Effector memory CD8-positive, alpha-beta T cell (primary cell): ENCODE results near the gene UVRAG.
A peak's percentile ranks its signal among the peaks of the same experiment; 100 is the strongest.
"Not testable (repeated sequence)": the region's sequence is repeated elsewhere in the genome, so short reads cannot be mapped to it uniquely, and the experiment has no call there.

ENCODE experiments used
- ATAC-seq: fragments of 150-1000 bp; cut with Tn5 transposase; replicated peaks from 2 replicates; pipeline ENCODE4 v1.10.0; 2021; ENCODE audit warnings: mild to moderate bottlenecking, moderate library complexity
- DNase-seq, 3 experiments: peaks; one replicate each; pipeline ENCODE4 v3.0.0; 2021
- H3K27ac Mint-ChIP-seq, 2 donors: one replicate each; pipeline ENCODE4 v1.8.0; 2022; ENCODE audit warnings: mild to moderate bottlenecking in 2 of 2, mixed read lengths in 2 of 2, moderate library complexity in 2 of 2
- H3K27me3 Mint-ChIP-seq, 2 donors: one replicate each; pipeline ENCODE4 v1.8.0; 2022; ENCODE audit warnings: mixed read lengths in 2 of 2
- H3K36me3 Mint-ChIP-seq: one replicate; pipeline ENCODE4 v1.8.0; 2022; ENCODE audit warnings: mild to moderate bottlenecking, moderate library complexity, mixed read lengths; ENCODE audit not compliant: insufficient read depth
- H3K4me1 Mint-ChIP-seq, 2 donors: one replicate each; pipeline ENCODE4 v1.8.0; 2022; ENCODE audit warnings: low read depth in 2 of 2, mixed read lengths in 2 of 2
- H3K4me3 Mint-ChIP-seq, 2 donors: one replicate each; pipeline ENCODE4 v1.8.0; 2022; ENCODE audit warnings: mild to moderate bottlenecking in 2 of 2, mixed read lengths in 2 of 2, moderate library complexity in 2 of 2
- H3K9me3 Mint-ChIP-seq, 2 donors: one replicate each; pipeline ENCODE4 v1.8.0; 2022; ENCODE audit warnings: mixed read lengths in 2 of 2

UVRAG gene

DNA sequence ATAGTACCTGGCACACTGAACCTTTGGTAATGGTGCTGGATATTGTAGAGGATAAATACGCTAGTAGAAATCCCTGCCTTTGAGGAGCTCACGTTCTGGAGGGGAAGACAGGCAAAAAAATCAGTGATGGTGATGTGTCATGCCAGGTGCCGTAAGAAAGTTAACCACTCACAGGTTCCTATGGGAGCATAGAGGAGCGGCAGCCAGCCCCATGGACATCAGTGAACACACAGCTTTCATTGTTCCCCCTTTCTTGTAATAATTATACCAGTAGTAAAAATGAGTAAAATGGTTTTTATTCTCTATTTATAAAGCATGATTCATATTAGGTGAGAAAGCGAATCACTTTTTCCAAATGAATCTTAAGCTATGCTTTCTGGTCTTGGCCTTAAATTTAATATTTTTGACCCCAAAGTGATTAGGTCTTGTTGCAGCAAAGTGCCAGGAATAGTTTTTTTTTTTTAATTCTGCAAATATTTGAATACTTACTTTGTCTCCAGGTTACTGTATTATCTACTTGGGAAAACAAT, 57.9 kb downstream of the UVRAG start:
- Mint-ChIP-seq H3K27ac (peak overlapping the region; percentile 24 to 41), H3K9me3 (no peaks in the 10 kb centered on the region), H3K4me1 (peaks cover 8 to 22% of the 10 kb centered on the region in 2 donors), H3K36me3 (no peaks in the 10 kb centered on the region), H3K4me3 (no peak overlapping the region), H3K27me3 (no peaks in the 10 kb centered on the region)
- DNase-seq: no peak
- ATAC-seq: no peak

DNA sequence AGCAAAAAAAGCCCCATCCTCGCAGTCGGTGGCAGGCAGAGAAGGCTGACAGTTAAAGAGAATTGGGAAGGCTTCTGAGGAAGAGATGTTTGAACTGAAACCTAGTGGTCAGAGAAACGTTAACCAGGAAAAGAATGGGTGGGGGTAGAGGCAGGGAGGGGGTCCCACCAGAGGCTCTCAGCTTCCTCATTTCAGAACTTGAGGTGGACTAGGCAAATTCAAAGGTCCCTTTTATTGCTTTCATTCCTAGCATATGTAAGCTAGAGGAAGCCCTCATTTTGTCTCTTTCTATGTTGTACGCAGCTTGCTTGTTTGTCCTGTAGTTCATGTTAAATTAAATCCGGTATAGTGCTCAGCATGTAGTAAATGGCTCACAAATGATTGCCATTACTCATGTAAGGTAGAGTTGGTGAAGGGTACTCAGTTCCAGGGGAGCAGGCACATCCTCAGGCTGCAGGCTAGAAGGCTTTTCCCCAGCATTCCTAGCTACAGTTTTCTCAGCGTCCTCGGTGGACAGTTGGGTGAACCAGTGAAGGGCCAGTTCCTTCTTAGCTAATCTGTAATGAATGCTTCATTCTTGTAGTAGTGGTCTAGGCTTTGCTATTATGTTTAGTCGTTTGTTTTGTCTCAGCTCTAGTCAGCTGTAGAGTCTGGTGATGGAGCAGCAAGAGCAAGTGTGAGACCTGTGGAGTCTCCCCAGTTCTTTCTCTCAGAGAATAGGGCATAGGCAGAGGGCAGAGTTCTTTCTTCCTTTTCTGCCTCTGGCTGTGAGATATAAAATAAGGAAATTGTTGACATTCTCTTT, 58.6 kb downstream of the UVRAG start:
- Mint-ChIP-seq H3K27me3 (no peaks in the 10 kb centered on the region), H3K4me3 (no peak overlapping the region), H3K9me3 (no peaks in the 10 kb centered on the region), H3K4me1 (peaks cover 5 to 19% of the 10 kb centered on the region in 2 donors), H3K27ac (peak overlapping the region; percentile 25 to 41), H3K36me3 (no peaks in the 10 kb centered on the region)
- DNase-seq (no peak), ATAC-seq (no peak)

DNA sequence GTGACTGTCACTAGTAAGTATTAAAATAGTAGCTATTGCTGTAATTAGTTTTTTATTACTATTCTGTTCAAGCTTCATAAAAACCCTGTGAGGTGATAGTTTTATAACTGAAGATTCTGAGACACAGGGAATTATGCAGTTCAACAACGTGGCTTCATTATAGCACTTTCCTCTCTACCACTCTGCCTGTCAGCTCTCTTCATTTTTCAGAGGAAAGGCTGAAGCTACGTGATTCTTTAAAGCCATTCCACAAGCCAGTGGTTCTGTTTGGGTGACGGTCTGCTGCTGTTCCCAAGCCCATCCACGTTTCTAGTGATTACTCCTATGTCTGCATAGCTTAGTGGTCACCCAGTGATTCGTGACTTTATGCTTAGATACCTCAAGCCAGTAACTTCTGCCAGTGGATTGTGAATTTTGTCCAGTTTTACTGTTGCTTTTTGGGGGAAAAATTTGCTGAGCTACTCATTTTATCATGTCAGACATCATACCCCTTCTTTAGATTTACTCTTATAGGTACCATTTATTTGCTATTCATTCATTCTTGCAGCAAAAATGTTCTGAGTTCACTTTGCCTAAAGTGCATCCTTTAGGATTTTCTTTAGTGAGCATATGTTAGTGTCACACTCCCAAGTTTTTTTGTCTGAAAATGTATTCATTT, 59.8 kb downstream of the UVRAG start:
- Mint-ChIP-seq H3K9me3 (no peaks in the 10 kb centered on the region), H3K27ac (peak overlapping the region in 1 of 2 donors; percentile 17), H3K4me3 (no peak overlapping the region), H3K36me3 (no peaks in the 10 kb centered on the region), H3K4me1 (peaks cover 5 to 19% of the 10 kb centered on the region in 2 donors), H3K27me3 (no peaks in the 10 kb centered on the region)
- no peak for DNase-seq
- ATAC-seq: no peak

DNA sequence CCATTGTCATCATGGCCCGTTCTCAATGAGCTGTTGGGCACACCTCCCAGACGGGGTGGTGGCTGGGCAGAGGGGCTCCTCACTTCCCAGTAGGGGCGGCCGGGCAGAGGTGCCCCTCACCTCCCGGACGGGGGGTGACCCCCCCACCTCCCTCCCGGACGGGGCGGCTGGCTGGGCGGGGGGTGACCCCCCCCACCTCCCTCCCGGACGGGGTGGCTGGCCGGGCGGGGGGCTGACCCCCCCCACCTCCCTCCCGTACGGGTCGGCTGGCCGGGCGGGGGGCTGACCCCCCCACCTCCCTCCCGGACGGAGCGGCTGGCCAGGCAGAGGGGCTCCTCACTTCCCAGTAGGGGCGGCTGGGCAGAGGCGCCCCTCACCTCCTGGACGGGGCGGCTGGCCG, 62.3 kb downstream of the UVRAG start:
- not testable (repeated sequence) for ATAC-seq, DNase-seq, H3K27me3 Mint-ChIP-seq, H3K4me3 Mint-ChIP-seq, H3K9me3 Mint-ChIP-seq, H3K36me3 Mint-ChIP-seq, H3K27ac Mint-ChIP-seq
- H3K4me1 Mint-ChIP-seq: peaks cover 5 to 19% of the 10 kb centered on the region in 2 donors

DNA sequence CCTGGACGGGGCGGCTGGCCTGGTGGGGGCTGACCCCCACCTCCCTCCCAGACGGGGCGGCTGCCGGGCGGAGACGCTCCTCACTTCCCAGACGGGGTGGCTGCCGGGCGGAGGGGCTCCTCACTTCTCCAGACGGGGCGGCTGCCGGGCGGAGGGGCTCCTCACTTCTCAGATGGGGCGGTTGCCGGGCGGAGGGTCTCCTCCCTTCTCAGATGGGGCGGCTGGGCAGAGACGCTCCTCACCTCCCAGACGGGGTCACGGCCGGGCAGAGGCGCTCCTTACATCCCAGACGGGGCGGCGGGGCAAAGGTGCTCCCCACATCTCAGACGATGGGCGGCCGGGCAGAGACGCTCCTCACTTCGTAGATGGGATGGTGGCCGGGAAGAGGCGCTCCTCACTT, 62.9 kb downstream of the UVRAG start:
- H3K27me3 Mint-ChIP-seq, H3K27ac Mint-ChIP-seq, ATAC-seq, DNase-seq, H3K36me3 Mint-ChIP-seq, H3K4me3 Mint-ChIP-seq, H3K9me3 Mint-ChIP-seq: not testable (repeated sequence)
- peaks cover 5 to 19% of the 10 kb centered on the region in 2 donors for H3K4me1 Mint-ChIP-seq

DNA sequence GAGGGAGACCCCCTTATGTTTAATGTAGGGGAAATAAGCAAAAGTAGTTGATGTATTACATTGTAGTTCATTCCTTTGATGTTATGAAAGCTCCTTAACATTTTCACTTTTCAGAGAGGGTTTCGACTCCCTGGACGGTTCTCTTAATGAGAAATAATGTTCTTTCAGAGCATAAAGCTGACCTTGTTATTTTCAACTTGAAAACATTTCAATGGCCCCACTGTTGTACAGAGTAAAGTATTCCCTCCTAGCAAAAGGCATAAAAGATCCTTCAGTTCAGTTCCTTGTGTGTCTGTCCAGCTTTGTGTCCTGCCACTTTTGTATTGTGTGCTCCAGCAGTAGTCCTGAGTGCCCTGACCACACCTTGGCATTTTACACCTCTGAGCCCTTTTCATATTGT, 63.9 kb downstream of the UVRAG start:
- peaks cover 2 to 15% of the 10 kb centered on the region in 2 donors for H3K4me1 Mint-ChIP-seq
- no peaks in the 10 kb centered on the region for H3K27me3 Mint-ChIP-seq
- H3K4me3 Mint-ChIP-seq: no peak overlapping the region
- H3K27ac Mint-ChIP-seq: peak overlapping the region in 1 of 2 donors; percentile 5
- no peak for ATAC-seq
- H3K36me3 Mint-ChIP-seq: peaks cover 8% of the 10 kb centered on the region
- no peaks in the 10 kb centered on the region for H3K9me3 Mint-ChIP-seq
- DNase-seq: no peak

DNA sequence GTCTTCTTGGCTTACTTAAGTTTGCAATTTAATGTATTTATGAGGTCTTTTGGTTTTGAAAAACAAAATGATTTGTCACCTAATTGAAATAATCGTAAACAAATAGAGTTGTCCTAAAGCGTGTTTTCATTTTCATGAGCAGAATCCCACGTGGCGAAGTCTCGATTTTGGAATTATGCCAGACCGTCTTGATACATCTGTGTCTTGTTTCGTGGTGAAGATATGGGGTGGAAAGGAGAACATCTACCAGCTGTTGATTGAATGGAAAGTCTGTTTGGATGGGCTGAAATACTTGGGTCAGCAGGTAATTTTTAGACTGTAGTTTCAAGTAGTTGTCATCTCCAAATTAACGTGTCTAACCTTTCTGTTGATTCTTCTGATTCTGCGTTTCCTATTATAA, 64.7 kb downstream of the UVRAG start:
- ATAC-seq (no peak), DNase-seq (no peak)
- Mint-ChIP-seq H3K9me3 (no peaks in the 10 kb centered on the region), H3K4me3 (no peak overlapping the region), H3K36me3 (peaks cover 8% of the 10 kb centered on the region), H3K4me1 (peaks cover 1 to 14% of the 10 kb centered on the region in 2 donors), H3K27ac (peak overlapping the region in 1 of 2 donors; percentile 5), H3K27me3 (no peaks in the 10 kb centered on the region)

DNA sequence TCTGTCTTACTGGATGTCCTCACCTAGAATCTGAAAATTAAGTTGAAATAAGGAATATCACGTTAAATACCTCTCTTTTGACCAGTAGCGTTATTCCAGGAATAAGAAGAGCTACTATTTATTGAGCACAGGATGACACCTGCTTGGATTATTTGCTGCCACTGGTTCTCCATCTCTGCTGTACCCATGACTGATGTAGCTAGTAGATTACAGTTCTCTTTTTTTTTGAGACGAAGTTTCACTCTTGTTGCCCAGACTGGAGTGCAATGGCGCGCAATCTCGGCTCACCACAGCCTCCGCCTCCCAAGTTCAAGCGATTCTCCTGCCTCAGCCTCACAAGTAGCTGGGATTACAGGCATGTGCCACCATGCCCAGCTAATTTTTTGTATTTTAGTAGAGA, 65.3 kb downstream of the UVRAG start:
- not testable (repeated sequence) for H3K9me3 Mint-ChIP-seq, DNase-seq, H3K27me3 Mint-ChIP-seq, H3K27ac Mint-ChIP-seq, ATAC-seq, H3K4me3 Mint-ChIP-seq, H3K36me3 Mint-ChIP-seq
- H3K4me1 Mint-ChIP-seq: peaks cover 1 to 12% of the 10 kb centered on the region in 2 donors

DNA sequence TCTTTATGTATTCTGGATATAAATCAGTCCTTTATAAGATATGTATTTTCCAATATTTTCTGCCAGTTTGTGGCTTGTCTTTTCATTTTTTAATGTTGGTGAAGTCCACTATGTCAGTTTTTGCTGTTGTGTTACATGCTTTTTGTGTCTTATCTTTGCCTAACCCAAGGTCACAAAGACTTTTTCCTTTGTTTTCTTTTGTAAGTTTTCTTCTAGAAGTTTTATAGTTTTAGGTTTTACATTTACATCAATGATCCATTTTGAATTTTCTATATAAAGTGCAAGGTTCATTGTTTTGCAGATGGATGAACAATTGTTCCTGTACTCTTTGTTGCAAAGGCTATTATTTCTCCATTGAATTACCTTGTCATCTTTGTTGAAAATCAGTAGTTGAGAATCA, 69.3 kb downstream of the UVRAG start:
- H3K4me3 Mint-ChIP-seq: no peak overlapping the region
- ATAC-seq: no peak
- peaks cover 17% of the 10 kb centered on the region for H3K36me3 Mint-ChIP-seq
- H3K27ac Mint-ChIP-seq: peak overlapping the region in 1 of 2 donors; percentile 74
- no peaks in the 10 kb centered on the region for H3K27me3 Mint-ChIP-seq
- H3K4me1 Mint-ChIP-seq: peaks cover 1 to 13% of the 10 kb centered on the region in 2 donors
- no peak for DNase-seq
- no peaks in the 10 kb centered on the region for H3K9me3 Mint-ChIP-seq

DNA sequence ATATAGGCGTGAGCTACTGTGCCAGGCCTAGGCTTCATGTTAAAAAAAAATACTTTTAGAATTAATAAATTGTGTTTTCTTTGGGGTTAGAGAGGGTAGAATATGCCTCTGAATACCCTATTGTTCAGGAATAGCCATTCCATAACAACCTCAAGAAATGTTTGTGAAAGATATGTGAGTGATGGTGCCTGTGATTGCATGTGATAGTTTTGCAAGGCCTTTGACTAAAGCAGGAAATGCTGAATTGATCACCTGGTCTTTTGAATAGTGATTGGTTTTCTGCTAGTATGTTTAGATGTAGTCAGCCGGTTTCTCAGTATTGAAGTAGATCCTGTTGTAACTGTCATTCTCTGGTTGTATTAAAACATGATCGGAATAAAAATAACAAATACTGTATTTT, 73.4 kb downstream of the UVRAG start:
- Mint-ChIP-seq H3K27me3 (no peaks in the 10 kb centered on the region), H3K9me3 (no peaks in the 10 kb centered on the region), H3K36me3 (peaks cover 9% of the 10 kb centered on the region), H3K4me3 (no peak overlapping the region), H3K4me1 (peaks cover 5 to 18% of the 10 kb centered on the region in 2 donors), H3K27ac (no peak overlapping the region)
- ATAC-seq (no peak), DNase-seq (no peak)

DNA sequence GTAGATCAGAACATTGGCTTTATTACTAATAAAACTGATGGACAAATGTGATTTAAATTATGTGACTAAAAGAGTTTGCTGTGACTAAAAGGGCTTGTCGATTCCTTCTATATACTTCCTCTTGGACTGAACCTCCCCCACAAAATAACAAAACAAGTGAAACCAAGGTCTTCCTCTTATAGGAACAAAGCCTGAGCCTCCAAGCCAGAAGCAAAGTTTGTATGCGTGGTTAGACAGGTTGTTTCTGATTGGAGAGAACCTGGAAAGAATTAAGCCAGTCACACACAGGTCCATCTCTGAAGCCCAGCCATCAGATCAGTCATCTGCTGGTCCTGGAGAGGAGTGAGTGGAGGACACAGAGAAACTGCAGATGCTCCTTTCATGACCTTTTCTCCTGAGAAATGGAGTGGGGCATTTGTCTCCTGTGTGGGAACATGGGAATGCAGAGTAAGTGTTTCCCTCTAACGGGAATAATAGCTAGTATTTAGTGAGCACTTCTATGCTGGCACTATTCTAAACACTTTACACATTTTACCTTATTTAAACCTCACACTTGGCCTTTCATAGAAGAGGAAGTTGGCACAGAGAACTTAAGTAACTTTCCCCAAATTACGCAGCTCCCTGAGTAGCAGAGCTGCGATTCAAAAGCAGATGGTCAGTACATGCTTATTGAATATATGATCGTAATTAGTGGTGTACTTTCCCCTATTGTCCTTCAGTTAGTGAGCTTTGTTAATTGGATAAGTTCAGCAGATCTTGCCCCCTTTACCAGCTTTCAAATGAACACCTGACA, 77.1 kb downstream of the UVRAG start:
- Mint-ChIP-seq H3K4me3 (no peak overlapping the region), H3K27ac (peak overlapping the region in 1 of 2 donors; percentile 62), H3K27me3 (no peaks in the 10 kb centered on the region), H3K36me3 (peaks cover 12% of the 10 kb centered on the region), H3K4me1 (peaks cover 4 to 6% of the 10 kb centered on the region in 2 donors), H3K9me3 (no peaks in the 10 kb centered on the region)
- no peak for DNase-seq
- no peak for ATAC-seq

DNA sequence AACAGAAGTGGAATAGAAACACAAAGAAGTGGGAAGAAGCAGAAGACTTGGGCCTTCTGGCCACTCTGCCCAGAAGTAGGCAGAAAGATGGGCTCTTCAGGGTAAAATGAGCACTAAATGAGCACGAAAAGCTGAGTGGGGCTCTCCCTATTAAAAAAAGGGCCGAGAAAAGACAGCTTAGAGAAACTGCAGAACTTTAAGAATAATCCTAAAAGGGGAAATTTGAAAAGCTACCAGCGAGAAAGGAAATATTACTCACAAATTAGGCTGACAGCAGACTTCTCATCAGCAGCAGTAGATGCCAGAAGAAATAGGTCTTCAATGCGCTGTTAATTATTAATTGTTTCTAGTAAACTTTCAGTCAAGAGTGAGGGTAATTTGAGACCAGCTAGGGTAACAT, 78.2 kb downstream of the UVRAG start:
- peaks cover 4 to 6% of the 10 kb centered on the region in 2 donors for H3K4me1 Mint-ChIP-seq

DNA sequence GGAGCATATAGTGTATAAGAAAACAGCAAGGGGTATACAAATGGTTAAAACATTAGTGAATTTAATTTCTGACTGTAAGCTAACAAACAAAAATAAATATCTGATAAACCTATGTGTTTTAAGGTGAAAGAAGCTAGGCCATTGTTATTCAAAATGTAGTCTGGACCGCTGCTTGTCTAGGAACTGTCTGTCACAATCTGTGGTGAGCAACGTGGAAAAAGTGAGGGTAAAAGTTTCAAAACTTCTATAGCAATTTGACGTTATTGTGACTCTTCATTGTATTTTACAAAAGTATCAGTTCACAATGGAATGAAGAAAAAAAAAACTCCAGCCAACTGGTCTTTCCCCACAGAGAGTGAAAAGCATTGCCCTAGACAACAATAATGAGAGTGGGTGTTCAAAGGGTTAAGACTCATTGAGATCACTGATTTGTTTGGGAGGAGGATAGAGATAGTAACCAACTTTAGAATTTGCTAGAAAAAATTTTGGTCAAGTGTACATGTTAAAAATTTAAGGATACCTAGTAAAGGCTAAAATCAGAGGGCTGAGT, 79.1 kb downstream of the UVRAG start:
- Mint-ChIP-seq H3K9me3 (no peaks in the 10 kb centered on the region), H3K4me1 (peaks cover 4 to 6% of the 10 kb centered on the region in 2 donors), H3K27me3 (no peaks in the 10 kb centered on the region), H3K36me3 (peaks cover 6% of the 10 kb centered on the region), H3K4me3 (no peak overlapping the region), H3K27ac (no peak overlapping the region)
- no peak for ATAC-seq
- DNase-seq: no peak

More for the DNA sequence above, 78.2 kb downstream of the UVRAG start:
- Mint-ChIP-seq H3K36me3 (peaks cover 8% of the 10 kb centered on the region), H3K4me3 (no peak overlapping the region), H3K27me3 (no peaks in the 10 kb centered on the region), H3K9me3 (no peaks in the 10 kb centered on the region), H3K27ac (no peak overlapping the region)
- ATAC-seq: no peak
- DNase-seq: no peak
